K562 (cell line): ENCODE measurements around the gene ALG9.

ENCODE experiments used
- E2F5 ChIP-seq: sonication (generic); formaldehyde crosslinking; IDR thresholded peaks from 2 replicates; pipeline ENCODE4 v1.8.0; 2022; ENCODE audit warnings: mild to moderate bottlenecking, missing genetic modification reagents
- HCFC1 ChIP-seq: IDR thresholded peaks from 2 replicates; pipeline ENCODE4 v1.6.1; 2012; ENCODE audit warnings: low read depth, low read length, improper control_type of control experiment
- ZNF512 ChIP-seq: IDR thresholded peaks from 2 replicates; pipeline ENCODE4 v1.6.1; 2016; ENCODE audit warnings: missing genetic modification characterization, missing compliant biosample characterization

DNA sequence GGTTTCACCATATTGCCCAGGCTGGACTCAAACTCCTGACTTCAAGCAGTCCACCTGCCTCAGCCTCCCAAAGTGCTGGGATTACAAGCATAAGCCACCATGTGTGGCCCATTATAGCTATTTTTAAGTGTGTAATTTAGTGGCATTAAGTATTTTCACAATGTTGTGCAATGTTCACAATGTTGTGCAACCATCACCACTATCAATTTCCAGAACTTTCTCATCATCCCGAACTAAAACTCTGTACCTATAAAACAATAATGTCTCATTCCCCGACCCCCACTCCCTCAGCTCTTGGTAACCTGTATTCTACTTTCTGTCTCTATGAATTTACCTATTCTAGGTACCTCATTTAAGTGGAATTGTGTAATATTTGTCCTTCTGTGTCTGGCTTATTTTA lies 15.5 kb upstream of the ALG9 start:
- no peak for TF ChIP-seq E2F5
- TF ChIP-seq HCFC1, result no peak
- TF ChIP-seq ZNF512, result no peak
